Esophagus squamous epithelium (tissue), 4 donors: Measurements from ENCODE around the gene MRPS15.

ENCODE experiments used
- CTCF ChIP-seq, 6 experiments: fragments of 450-650 bp in 4 of 6; fragments of 200-600 bp in 2 of 6; sonication (generic) in 2 of 6; IDR thresholded peaks; one replicate each; pipeline ENCODE4 v1.5.1; 2016 to 2019; ENCODE audit warnings: antibody characterized with exemption in 6 of 6, mild to moderate bottlenecking in 4 of 6, moderate library complexity in 4 of 6
- POLR2A ChIP-seq, 4 donors: fragments of 450-650 bp; IDR thresholded peaks; one replicate each; pipeline ENCODE4 v1.6.1; 2017; ENCODE audit warnings: antibody characterized with exemption in 4 of 4, mild to moderate bottlenecking in 4 of 4, moderate library complexity in 3 of 4

DNA sequence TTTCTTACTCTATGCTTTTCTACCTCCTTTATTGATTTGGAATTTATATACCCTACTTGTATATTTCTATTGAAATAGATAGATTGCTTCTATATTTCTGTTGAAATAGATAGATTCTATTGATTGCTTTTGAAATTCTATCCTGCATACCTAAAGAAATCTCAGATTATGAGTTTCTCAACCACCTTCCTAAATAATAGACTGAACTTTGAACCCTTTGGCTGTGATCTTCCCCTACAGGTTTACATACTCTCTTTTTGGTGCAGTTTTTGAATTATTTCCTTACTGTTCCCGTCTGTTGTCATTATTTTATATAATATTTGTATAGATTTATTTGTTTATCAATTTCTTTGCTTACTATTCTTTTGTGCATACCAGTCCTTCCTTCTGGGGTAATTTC, 39.0 kb upstream of the MRPS15 start:
- TF ChIP-seq CTCF (IDR thresholded peaks at IDR 0.05) (no peak), POLR2A (IDR thresholded peaks at IDR 0.05) (no peak)
